LNCaP clone FGC (cell line): ENCODE results near the gene EEFSEC.

Experiments used
- DNase-seq: peaks from one replicate; pipeline ENCODE4 v3.0.0-alpha.2; 2011; ENCODE audit warnings: low read depth
- H3K4me3 ChIP-seq: 2 replicates; pipeline ENCODE4 v1.5.1; 2011; ENCODE audit warnings: mild to moderate bottlenecking, low read depth, low read length, control low read depth
- TF ChIP-seq, protein P1 (sequence below): IDR thresholded peaks from 2 replicates; pipeline ENCODE4 v1.5.1; 2012; ENCODE audit warnings: mild to moderate bottlenecking; ENCODE audit not compliant: control insufficient read depth, insufficient read depth; ENCODE audit errors: extremely low read depth

The EEFSEC gene

DNA sequence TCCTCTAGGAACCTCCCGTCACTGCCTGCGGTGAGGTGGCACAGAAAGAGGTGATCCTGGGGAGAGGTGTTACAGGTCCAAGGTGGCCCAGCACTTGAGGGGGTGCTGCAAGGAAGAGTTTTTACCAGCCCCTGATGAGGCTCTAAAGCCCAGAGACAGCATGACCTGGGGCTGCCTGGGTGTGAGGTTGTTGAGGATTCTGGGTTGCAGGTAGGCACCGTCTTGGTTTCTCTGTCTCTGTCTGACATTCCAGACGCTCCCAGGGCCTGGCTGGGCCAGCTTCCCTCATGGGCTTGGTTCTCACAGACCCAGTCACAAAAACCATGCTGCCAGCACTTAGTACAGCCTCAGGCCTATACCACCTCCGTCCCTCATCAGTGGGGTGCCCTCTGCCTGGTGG, 282.3 kb downstream of the EEFSEC start:
- H3K4me3 ChIP-seq, result no peak overlapping the region
- TF ChIP-seq, protein P1, sequence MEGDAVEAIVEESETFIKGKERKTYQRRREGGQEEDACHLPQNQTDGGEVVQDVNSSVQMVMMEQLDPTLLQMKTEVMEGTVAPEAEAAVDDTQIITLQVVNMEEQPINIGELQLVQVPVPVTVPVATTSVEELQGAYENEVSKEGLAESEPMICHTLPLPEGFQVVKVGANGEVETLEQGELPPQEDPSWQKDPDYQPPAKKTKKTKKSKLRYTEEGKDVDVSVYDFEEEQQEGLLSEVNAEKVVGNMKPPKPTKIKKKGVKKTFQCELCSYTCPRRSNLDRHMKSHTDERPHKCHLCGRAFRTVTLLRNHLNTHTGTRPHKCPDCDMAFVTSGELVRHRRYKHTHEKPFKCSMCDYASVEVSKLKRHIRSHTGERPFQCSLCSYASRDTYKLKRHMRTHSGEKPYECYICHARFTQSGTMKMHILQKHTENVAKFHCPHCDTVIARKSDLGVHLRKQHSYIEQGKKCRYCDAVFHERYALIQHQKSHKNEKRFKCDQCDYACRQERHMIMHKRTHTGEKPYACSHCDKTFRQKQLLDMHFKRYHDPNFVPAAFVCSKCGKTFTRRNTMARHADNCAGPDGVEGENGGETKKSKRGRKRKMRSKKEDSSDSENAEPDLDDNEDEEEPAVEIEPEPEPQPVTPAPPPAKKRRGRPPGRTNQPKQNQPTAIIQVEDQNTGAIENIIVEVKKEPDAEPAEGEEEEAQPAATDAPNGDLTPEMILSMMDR, result no peak
- no peak for DNase-seq

DNA sequence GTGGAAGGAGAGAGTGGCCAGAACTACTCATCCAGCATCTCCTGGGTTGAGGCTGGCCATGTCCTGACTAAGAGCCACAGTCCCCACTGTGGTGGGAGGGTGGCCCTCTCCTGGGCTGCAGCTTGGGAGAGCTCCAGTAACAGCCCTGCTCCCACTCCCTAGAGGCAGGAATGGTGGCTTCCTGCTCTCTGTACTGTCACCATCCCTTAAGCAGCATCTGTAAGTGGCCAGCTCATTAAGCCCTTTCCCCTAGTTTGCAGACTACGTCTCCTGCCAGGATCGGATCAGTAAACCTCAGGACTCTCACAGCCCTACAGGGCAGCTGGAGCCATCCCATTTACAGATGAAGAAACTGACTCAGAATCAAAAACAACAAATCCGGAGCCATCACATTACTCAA, 282.9 kb downstream of the EEFSEC start:
- DNase-seq, result no peak
- TF ChIP-seq, protein P1, result no peak
- H3K4me3 ChIP-seq, result no peak overlapping the region

DNA sequence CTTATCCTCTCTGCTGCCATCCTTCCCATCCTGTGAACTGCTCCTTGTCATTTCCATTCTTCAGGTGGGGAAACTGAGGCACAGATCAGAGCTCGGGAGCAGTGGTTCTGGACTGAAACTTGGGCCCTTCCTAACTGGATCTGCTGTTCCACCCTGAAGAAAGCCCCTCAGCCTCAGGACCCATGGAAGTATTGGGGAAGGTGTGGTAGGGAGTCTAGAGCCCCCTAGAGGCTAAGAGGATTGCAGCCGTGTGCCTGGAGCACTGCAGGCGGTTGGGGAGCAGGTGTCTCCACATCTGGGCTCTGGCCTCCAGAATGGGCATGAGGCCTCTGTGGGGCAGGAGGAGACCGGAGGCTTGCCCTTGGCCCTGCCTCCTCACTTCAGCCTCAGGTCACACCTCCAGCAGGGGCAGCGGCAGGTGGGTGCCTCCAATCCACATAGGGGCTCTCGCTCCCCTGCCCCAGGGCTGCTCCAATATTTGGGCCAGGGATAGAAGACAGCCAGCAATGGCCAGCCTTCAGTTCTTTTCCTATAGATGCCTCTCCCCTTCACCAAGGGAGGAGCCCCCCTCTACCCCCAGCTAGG, 285.3 kb downstream of the EEFSEC start:
- TF ChIP-seq, protein P1, result 0 out of 2 replicates have a peak, but pooled peaks have one; percentile 18
- H3K4me3 ChIP-seq, result no peak overlapping the region
- no peak for DNase-seq

DNA sequence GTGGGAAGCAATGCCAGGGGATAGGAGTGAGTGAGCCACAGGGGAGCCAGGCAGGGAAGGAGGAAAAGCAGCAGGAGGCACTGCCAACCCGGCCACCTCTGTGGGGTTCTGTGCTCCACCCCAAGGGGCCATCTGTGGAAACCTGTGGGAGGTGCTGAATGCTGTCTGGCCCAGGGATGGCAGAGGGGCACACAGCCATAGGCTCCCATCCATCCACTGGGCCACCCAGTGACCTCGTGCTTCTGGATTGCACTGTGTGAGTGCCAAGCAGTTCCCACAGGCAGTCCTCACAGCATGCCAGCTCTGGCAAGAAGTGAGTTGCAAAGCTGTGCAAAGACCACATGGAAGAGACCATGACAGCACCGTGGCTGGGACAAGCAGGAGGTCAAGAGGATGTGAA, 285.9 kb downstream of the EEFSEC start:
- TF ChIP-seq, protein P1, result no peak

DNA sequence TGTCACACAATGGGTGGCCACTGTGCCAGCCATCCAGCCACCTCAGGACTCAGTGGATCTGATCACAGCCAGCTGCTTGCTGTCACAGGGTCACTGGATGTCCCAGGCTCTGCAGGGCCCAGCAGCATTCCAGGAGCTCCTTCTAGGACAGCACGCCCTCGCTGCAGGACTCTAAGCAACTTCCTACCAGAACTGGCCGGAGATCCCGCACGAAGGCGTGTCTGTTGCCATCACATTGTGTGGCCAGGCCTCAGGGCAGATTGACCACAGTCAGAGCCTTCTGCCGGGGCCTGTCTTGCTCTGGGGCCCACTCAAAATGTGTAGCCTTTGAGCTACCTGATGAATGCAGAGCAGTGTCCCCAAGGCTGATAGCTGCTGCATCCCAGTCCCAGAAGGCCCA, 288.8 kb downstream of the EEFSEC start:
- DNase-seq, result no peak
- H3K4me3 ChIP-seq, result no peak overlapping the region
- TF ChIP-seq, protein P1, result no peak

More for the DNA sequence above, 285.9 kb downstream of the EEFSEC start:
- H3K4me3 ChIP-seq, result no peak overlapping the region
- DNase-seq, result no peak

DNA sequence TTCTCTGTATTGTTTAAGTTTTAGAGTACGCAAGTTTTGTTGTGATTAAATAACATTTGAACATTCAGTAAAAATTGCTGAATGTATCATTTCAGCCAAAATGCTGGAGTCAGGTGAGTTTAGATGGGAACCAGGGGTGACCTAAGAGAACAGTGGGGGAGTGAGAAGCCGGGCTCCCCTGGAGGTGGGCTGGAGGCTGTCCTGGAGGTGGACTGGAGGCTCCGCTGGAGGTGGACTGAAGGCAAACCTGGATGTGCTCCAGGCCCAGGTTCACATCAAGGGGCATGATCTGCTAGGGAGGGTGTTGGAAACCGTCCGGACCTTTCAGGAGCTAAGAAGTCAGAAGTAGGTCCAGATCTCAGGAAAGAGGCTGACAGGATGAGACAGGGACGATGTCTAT, 289.7 kb downstream of the EEFSEC start:
- no peak overlapping the region for H3K4me3 ChIP-seq
- no peak for DNase-seq
- TF ChIP-seq, protein P1, result no peak

DNA sequence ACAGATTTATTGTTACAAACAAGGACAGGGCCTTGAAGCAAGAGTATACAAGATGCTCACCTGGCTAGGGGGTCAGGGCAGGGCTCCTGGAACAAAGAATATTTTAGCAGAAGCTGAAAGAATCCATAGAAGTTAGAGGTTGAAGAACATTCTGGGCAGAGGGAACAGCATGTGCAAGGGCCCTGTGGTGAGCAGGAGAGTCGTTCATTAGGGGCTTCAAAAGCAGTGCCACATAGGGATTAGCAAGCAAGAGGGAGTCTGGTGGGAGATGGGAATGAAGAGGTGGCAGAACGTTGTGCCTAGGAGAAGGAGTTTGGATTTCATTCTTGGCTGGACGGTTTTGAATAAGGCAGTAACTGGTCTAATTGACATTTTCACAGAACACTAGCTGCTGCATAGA, 290.5 kb downstream of the EEFSEC start:
- H3K4me3 ChIP-seq, result no peak overlapping the region
- TF ChIP-seq, protein P1, result no peak
- DNase-seq, result no peak
